ENCODE results near the gene OR6B1.

DNA sequence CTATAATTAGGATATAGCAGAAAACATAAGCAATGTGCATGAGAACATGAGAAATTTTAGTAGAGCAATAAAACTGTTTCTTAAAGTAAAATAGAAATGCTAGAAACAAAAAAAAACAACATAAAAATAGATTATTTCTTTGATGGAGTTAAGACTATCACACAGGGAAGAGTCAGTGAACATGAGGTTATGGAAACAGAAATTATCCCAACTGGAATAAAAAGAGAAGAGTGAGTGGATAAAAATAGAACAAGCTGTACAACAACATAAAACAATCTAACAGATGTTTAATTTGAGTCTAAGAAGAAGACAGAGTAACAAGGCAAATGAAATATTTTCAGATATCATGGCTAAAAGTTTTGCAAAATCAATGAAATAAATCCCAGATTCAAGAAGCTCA, 7.5 kb upstream of the OR6B1 start:
- TF ChIP-seq POLR2A (IDR thresholded peaks at IDR 0.05), result no peak
- TF ChIP-seq, protein P1, sequence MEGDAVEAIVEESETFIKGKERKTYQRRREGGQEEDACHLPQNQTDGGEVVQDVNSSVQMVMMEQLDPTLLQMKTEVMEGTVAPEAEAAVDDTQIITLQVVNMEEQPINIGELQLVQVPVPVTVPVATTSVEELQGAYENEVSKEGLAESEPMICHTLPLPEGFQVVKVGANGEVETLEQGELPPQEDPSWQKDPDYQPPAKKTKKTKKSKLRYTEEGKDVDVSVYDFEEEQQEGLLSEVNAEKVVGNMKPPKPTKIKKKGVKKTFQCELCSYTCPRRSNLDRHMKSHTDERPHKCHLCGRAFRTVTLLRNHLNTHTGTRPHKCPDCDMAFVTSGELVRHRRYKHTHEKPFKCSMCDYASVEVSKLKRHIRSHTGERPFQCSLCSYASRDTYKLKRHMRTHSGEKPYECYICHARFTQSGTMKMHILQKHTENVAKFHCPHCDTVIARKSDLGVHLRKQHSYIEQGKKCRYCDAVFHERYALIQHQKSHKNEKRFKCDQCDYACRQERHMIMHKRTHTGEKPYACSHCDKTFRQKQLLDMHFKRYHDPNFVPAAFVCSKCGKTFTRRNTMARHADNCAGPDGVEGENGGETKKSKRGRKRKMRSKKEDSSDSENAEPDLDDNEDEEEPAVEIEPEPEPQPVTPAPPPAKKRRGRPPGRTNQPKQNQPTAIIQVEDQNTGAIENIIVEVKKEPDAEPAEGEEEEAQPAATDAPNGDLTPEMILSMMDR (IDR thresholded peaks at IDR 0.05), result no peak

Measured in body of pancreas (tissue), 4 donors.